OCI-LY1 (cell line): ENCODE results near the gene GPR21.

Experiments used
- H2AFZ ChIP-seq: fragments of 200-600 bp; sonication (generic), shearing (Covaris generic); 2 replicates; pipeline ENCODE4 v1.6.0; 2014; ENCODE audit warnings: antibody characterized with exemption, mild to moderate bottlenecking, low read length
- H3F3A ChIP-seq: fragments of 200-600 bp; sonication (generic), shearing (Covaris generic); 2 replicates; pipeline ENCODE4 v1.6.0; 2014; ENCODE audit warnings: mild to moderate bottlenecking, antibody characterized with exemption, low read length, moderate library complexity; ENCODE audit not compliant: insufficient read depth
- H3K27ac ChIP-seq: fragments of 200-600 bp; sonication (generic); 2 replicates; pipeline ENCODE4 v1.5.1; 2014; ENCODE audit warnings: low read length, mixed run types, mild to moderate bottlenecking, low read depth; ENCODE audit not compliant: poor library complexity, severe bottlenecking
- H3K27me3 ChIP-seq: fragments of 200-600 bp; sonication (generic); 2 replicates; pipeline ENCODE4 v1.6.0; 2014; ENCODE audit warnings: antibody characterized with exemption, mild to moderate bottlenecking, low read length, moderate library complexity; ENCODE audit not compliant: insufficient read depth
- H3K36me3 ChIP-seq: fragments of 200-600 bp; sonication (generic); 2 replicates; pipeline ENCODE4 v1.6.1; 2014; ENCODE audit warnings: mild to moderate bottlenecking, antibody characterized with exemption, low read length, moderate library complexity, mixed read lengths; ENCODE audit not compliant: insufficient read depth
- H3K4me1 ChIP-seq: fragments of 200-600 bp; sonication (generic); 2 replicates; pipeline ENCODE4 v1.5.1; 2014; ENCODE audit warnings: mild to moderate bottlenecking, low read length, moderate library complexity; ENCODE audit not compliant: insufficient read depth, severe bottlenecking
- H3K4me2 ChIP-seq: fragments of 200-600 bp; sonication (generic), shearing (Covaris generic); 2 replicates; pipeline ENCODE4 v1.6.1; 2014; ENCODE audit warnings: low read length
- H3K4me3 ChIP-seq: fragments of 200-600 bp; sonication (generic); 2 replicates; pipeline ENCODE4 v1.5.1; 2014; ENCODE audit warnings: low read length, low read depth, mild to moderate bottlenecking, mixed read lengths; ENCODE audit not compliant: poor library complexity, severe bottlenecking
- H3K79me2 ChIP-seq: fragments of 200-600 bp; shearing (Covaris generic); 2 replicates; pipeline ENCODE4 v1.6.1; 2016; ENCODE audit warnings: mixed run types, low read length, mixed read lengths; ENCODE audit not compliant: insufficient read depth
- H3K9ac ChIP-seq: fragments of 200-600 bp; sonication (generic), shearing (Covaris generic); 2 replicates; pipeline ENCODE4 v1.6.1; 2014; ENCODE audit warnings: mild to moderate bottlenecking, low read length, mixed read lengths
- H3K9me2 ChIP-seq: fragments of 200-600 bp; sonication (generic), shearing (Covaris generic); 2 replicates; pipeline ENCODE4 v1.6.1; 2014; ENCODE audit warnings: low read depth, mild to moderate bottlenecking, low read length, mixed read lengths
- H3K9me3 ChIP-seq: fragments of 200-600 bp; shearing (Covaris generic); 2 replicates; pipeline ENCODE4 v1.6.1; 2014; ENCODE audit warnings: low read length, mixed read lengths
- H4K20me1 ChIP-seq: fragments of 200-600 bp; sonication (generic), shearing (Covaris generic); 2 replicates; pipeline ENCODE4 v1.6.0; 2016; ENCODE audit warnings: mild to moderate bottlenecking, low read length; ENCODE audit not compliant: insufficient read depth
- CTCF ChIP-seq: fragments of 200-600 bp; sonication (generic), shearing (Covaris generic); IDR thresholded peaks from 2 replicates; pipeline ENCODE4 v1.5.1; 2017; ENCODE audit warnings: mild to moderate bottlenecking, antibody characterized with exemption, low read length, moderate library complexity, mixed read lengths
- EZH2 ChIP-seq: fragments of 200-600 bp; sonication (generic), shearing (Covaris generic); IDR thresholded peaks from 2 replicates; pipeline ENCODE4 v1.8.0; 2017; ENCODE audit warnings: borderline replicate concordance, mixed run types, mild to moderate bottlenecking, antibody characterized with exemption, low read length, moderate library complexity, mixed read lengths

Gene GPR21

GRCh38 chr9:123039617-123040219 is 6.3 kb downstream of the GPR21 start:
- TF ChIP-seq CTCF (no peak), EZH2 (no peak)
- Histone ChIP-seq H3K9ac (no peak overlapping the region), H3K9me2 (no peaks in the 10 kb centered on the region), H3K4me2 (no peak overlapping the region), H3K79me2 (no peaks in the 10 kb centered on the region), H3K36me3 (peaks cover 38% of the 10 kb centered on the region), H2AFZ (no peak overlapping the region), H3K27me3 (no peaks in the 10 kb centered on the region), H3F3A (no peaks in the 10 kb centered on the region), H3K4me1 (no peaks in the 10 kb centered on the region), H3K4me3 (no peak overlapping the region), H3K9me3 (no peaks in the 10 kb centered on the region), H3K27ac (no peak overlapping the region), H4K20me1 (no peaks in the 10 kb centered on the region)

DNA sequence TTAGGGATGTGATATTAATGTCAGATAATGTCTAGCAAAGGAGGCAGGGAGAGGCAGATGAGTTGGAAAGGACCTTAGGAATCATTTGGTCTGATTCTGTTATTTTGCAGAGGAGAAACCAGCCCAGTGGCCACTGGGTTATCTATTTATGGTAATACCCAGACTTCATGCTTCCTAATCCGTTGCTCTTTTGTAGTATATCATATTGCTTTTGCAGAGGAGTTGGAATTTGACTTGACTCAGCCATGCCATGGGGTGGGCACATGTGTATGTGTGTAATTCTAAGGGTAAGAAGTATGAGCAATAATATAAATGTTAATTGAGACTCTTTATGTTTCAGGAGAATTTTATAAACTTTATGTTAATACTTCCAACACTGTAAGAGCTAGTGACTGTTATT is 7.3 kb downstream of the GPR21 start:
- H3K27ac ChIP-seq, result no peak overlapping the region
- TF ChIP-seq CTCF (no peak), EZH2 (no peak)
- H3F3A ChIP-seq, result no peaks in the 10 kb centered on the region
- H4K20me1 ChIP-seq, result no peaks in the 10 kb centered on the region
- H3K4me1 ChIP-seq, result no peaks in the 10 kb centered on the region
- no peak overlapping the region for H2AFZ ChIP-seq
- H3K9me2 ChIP-seq, result no peaks in the 10 kb centered on the region
- no peak overlapping the region for H3K9ac ChIP-seq
- no peaks in the 10 kb centered on the region for H3K27me3 ChIP-seq
- H3K4me3 ChIP-seq, result no peak overlapping the region
- no peaks in the 10 kb centered on the region for H3K79me2 ChIP-seq
- peaks cover 34% of the 10 kb centered on the region for H3K36me3 ChIP-seq
- H3K4me2 ChIP-seq, result no peak overlapping the region
- H3K9me3 ChIP-seq, result no peaks in the 10 kb centered on the region

DNA sequence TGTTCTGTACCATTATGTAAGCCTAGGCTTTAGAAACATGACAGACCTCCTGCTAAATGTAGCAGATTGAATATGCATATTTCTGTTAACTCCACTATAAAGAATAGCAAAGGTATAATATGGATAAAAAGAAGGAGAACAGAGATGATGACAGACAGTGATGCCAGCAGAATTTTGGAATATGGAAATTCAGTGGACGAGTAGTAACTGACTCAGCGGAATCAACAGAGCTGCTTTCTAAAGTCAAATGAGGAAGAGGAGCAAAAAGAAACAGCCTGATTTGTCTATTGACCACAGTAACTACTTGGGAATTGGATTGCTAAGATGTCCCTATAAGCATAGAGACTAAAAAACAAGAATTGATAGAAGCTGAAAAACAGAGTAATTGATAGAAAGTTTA is 8.0 kb downstream of the GPR21 start:
- Histone ChIP-seq H3K36me3 (peaks cover 34% of the 10 kb centered on the region), H3K4me1 (no peaks in the 10 kb centered on the region), H3F3A (no peaks in the 10 kb centered on the region), H3K4me2 (no peak overlapping the region), H2AFZ (no peak overlapping the region), H3K9me2 (no peaks in the 10 kb centered on the region), H3K27ac (no peak overlapping the region), H3K4me3 (no peak overlapping the region), H3K9ac (no peak overlapping the region), H3K9me3 (no peaks in the 10 kb centered on the region), H4K20me1 (no peaks in the 10 kb centered on the region), H3K27me3 (no peaks in the 10 kb centered on the region), H3K79me2 (no peaks in the 10 kb centered on the region)
- TF ChIP-seq CTCF (no peak), EZH2 (no peak)
